Skeletal muscle satellite cell (primary cell): ENCODE data around the gene TNFRSF8.

Source experiments
- H3K27me3 ChIP-seq: 2 replicates; pipeline ENCODE4 v1.7.0; 2013; ENCODE audit warnings: low read length; ENCODE audit not compliant: control insufficient read depth, insufficient read depth
- H3K36me3 ChIP-seq: 2 replicates; pipeline ENCODE4 v1.7.0; 2013; ENCODE audit warnings: mild to moderate bottlenecking, control low read depth, low read length; ENCODE audit not compliant: insufficient read depth
- H3K4me1 ChIP-seq: 2 replicates; pipeline ENCODE4 v1.7.0; 2013; ENCODE audit warnings: low read length; ENCODE audit not compliant: control insufficient read depth, insufficient read depth
- H3K4me2 ChIP-seq: 2 replicates; pipeline ENCODE4 v1.7.0; 2013; ENCODE audit warnings: mild to moderate bottlenecking, low read length
- H3K4me3 ChIP-seq: 2 replicates; pipeline ENCODE4 v1.7.0; 2013; ENCODE audit warnings: low read length
- H3K9ac ChIP-seq: 2 replicates; pipeline ENCODE4 v1.7.0; 2013; ENCODE audit warnings: mild to moderate bottlenecking, low read depth, low read length, moderate library complexity
- H3K9me3 ChIP-seq: replicated peaks from 2 replicates; pipeline ENCODE4 v1.7.0; 2013; ENCODE audit warnings: mild to moderate bottlenecking, control low read depth, low read length

TNFRSF8 gene

DNA sequence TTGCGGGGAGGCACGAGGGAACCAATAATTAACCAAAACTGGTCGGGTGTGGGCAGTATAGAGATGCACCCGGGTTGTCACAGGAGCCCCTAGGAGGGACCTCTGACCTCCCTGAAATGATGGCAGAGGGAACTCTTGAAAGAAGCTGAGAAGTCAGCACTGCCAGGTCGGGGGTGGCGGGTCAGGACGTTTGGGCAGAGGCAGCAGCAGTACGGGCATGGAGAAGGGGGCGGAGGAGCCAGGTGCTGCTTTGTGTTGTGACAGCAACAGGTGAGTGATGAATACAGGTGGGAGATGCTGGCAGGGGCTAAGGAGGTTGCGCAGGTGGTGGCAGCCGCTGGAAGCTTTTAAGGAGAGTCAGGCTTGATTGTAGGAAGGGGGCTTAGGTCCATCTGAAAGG is 115.4 kb downstream of the TNFRSF8 start:
- no peak overlapping the region for H3K9ac ChIP-seq
- H3K4me3 ChIP-seq: peak overlapping the region; percentile 25
- H3K4me1 ChIP-seq: peaks cover 18% of the 10 kb centered on the region
- no peaks in the 10 kb centered on the region for H3K9me3 ChIP-seq
- H3K36me3 ChIP-seq: no peaks in the 10 kb centered on the region
- no peaks in the 10 kb centered on the region for H3K27me3 ChIP-seq
- H3K4me2 ChIP-seq: peak overlapping the region; percentile 22

DNA sequence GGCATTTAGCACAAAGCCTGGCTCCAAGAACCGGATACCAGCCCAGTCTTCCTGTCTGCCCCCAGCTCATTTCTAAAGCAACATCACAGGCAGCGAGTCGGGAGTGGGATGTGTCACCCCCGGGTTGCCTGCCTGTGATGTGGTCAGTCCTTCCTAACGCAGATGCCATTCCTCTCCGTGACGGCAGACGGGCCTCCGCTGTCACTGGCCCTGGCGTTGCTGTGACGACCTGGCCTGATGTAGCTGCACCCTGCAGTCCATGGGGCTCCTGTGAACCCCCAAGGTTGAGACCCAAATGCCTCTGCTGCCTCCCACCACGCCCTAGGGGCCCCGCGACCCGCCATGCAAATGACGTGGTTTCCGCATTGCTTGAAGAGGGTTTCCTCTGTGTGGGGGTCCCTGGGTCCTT is 116.0 kb downstream of the TNFRSF8 start:
- no peak overlapping the region for H3K4me3 ChIP-seq

DNA sequence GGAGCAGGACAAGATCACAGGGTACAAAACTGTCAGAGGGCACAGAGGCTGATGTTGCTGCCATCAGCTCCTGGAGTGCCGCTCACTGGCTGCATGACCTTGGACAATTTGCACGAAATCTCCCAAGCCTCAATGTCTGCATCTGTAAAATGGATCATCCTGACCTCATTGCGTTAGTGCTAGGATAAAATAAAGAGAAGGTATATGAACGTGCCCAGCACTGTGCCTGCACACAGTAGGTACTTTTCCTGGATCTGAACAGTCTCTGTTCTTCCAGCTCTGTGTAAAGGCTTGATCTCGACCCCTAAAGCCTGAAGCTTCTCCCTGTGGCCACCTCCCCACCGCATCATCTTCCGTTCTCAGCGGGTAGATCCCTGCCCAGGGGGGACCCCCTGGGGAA is 116.6 kb downstream of the TNFRSF8 start:
- no peak overlapping the region for H3K9ac ChIP-seq
- peaks cover 28% of the 10 kb centered on the region for H3K4me1 ChIP-seq
- H3K36me3 ChIP-seq: no peaks in the 10 kb centered on the region
- H3K4me3 ChIP-seq: no peak overlapping the region
- no peaks in the 10 kb centered on the region for H3K9me3 ChIP-seq
- no peaks in the 10 kb centered on the region for H3K27me3 ChIP-seq
- H3K4me2 ChIP-seq: no peak overlapping the region

More for the DNA sequence above, 116.0 kb downstream of the TNFRSF8 start:
- H3K27me3 ChIP-seq: no peaks in the 10 kb centered on the region
- no peaks in the 10 kb centered on the region for H3K36me3 ChIP-seq
- peak overlapping the region; percentile 4 for H3K4me2 ChIP-seq
- peaks cover 23% of the 10 kb centered on the region for H3K4me1 ChIP-seq
- H3K9me3 ChIP-seq: no peaks in the 10 kb centered on the region
- H3K9ac ChIP-seq: no peak overlapping the region

DNA sequence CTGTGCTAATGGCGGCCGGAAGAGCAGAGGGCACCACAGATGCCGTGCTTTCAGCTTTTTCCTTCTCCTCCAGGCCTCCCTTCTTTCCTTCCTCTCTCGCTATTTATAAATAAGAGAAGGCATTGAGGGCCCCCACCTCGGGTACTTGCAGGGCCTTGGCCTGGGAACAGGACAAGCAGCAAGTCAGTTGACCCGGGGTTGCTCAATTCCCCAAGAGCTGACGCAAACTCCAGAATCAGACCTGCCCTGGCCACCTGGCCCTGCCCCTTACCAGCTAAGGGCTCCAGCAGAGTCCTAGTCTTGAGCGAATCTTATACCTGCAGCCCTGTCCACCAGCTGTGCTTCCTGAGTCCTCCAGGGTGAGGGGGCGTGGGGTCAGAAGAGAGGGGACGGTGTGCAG is 117.2 kb downstream of the TNFRSF8 start:
- no peak overlapping the region for H3K9ac ChIP-seq
- H3K36me3 ChIP-seq: no peaks in the 10 kb centered on the region

DNA sequence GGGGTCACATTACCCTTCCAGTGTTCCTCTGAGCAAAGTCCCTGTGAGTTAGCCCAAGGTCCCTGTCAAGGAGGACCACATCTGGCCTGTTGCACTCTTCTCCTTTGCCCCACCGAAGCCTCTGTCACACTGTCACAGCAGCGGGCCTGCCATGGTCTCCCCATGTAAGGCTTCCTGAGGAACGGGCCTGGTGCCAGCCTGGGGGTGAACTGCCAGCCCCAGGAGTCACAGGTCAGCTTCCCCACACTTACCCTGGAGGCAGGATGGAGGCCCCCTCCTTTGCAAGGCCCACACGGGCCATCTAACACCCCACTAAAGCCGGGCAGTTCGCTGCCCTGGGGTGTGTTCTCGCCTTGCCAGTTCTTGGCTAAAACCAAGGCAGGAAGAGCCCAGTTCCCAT is 117.8 kb downstream of the TNFRSF8 start:
- Histone ChIP-seq H3K4me2 (no peak overlapping the region), H3K27me3 (no peaks in the 10 kb centered on the region), H3K36me3 (no peaks in the 10 kb centered on the region), H3K4me1 (peaks cover 41% of the 10 kb centered on the region), H3K4me3 (no peak overlapping the region), H3K9me3 (no peaks in the 10 kb centered on the region), H3K9ac (no peak overlapping the region)

More for the DNA sequence above, 117.2 kb downstream of the TNFRSF8 start:
- Histone ChIP-seq H3K4me1 (peaks cover 35% of the 10 kb centered on the region), H3K4me2 (no peak overlapping the region), H3K4me3 (no peak overlapping the region), H3K27me3 (no peaks in the 10 kb centered on the region), H3K9me3 (no peaks in the 10 kb centered on the region)

DNA sequence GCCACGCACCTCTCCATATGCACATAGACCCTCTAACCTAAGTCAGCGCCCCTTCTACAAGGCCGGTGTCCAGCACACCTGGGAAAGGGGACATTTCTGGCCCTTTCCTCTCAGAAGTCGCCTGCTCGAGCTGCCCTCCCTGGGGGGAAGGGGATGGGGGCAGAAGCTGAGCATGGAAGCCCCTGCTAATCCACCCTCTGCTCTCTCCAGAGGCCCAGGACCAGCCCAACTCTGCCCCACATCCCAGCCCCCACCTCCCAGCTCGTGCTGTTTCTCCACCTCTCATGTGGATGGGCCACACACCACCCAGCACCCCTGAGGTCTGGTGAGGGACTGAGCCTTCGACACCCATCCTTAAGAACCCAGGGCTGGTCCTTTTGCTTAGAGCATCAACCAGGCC is 118.5 kb downstream of the TNFRSF8 start:
- no peaks in the 10 kb centered on the region for H3K9me3 ChIP-seq
- H3K9ac ChIP-seq: no peak overlapping the region
- no peaks in the 10 kb centered on the region for H3K27me3 ChIP-seq
- no peaks in the 10 kb centered on the region for H3K36me3 ChIP-seq
- H3K4me1 ChIP-seq: peaks cover 45% of the 10 kb centered on the region
- no peak overlapping the region for H3K4me2 ChIP-seq
- H3K4me3 ChIP-seq: no peak overlapping the region

DNA sequence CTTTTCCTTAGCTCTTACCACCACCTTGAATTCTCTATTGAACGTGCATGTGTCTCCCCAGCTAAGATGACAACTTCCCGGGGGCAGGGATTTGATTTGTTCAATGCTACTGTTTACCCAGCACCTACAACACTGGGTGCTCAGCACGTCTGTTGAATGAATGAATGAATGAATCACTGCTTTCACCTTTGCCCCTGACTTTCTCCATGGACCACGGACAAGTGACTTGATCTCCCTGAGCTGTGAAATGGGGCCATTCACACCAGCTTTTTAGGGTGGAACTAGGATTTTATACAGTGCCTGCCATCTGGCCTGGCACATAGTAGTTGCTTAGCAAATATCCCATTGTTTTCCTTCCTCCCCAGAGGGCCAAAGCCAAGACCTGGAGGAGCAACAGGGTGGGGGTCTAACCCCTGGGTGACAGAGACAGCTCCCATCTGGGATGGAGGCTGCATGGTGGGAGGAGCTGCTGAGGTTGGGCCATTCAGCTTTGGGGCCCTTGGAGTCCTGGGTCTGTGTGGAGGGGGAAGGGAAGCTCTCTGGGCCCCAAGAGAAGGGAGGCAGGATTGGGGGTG is 119.4 kb downstream of the TNFRSF8 start:
- no peaks in the 10 kb centered on the region for H3K9me3 ChIP-seq
- H3K4me2 ChIP-seq: no peak overlapping the region
- no peaks in the 10 kb centered on the region for H3K36me3 ChIP-seq
- no peak overlapping the region for H3K9ac ChIP-seq
- H3K4me3 ChIP-seq: no peak overlapping the region
- H3K4me1 ChIP-seq: peaks cover 44% of the 10 kb centered on the region
- H3K27me3 ChIP-seq: no peaks in the 10 kb centered on the region

DNA sequence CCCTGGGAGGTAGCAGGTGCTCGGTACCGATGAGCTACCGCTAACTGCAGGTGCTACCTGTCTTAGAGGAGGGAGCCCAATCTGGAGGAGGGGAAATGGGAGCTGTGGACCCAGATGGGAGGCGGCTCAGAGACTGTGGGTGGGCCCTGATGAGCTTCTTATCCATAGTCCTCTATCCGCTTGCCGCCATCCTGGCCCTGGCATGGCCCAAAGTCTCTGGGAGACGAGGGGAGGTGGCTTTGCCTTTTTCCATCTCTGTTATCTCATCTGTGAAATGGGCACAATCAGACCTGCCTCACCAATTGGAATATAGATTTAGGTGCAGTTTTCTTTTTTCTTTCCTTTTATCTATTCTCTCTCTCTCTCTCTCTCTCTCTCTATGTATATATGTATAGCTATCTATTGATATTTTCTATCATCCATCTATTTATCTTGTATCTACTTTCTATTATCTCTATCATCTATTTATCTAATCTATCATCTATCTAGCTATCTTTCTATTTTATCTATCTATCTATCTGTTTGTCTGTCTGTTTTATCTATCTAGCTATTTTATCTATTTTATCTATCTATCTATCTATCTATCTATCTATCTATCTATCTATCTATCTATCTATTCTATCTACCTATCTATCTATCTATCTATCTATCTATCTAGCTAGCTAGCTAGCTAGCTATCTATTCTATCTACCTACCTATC is 120.1 kb downstream of the TNFRSF8 start:
- no peaks in the 10 kb centered on the region for H3K9me3 ChIP-seq
- no peaks in the 10 kb centered on the region for H3K36me3 ChIP-seq
- H3K4me1 ChIP-seq: peaks cover 37% of the 10 kb centered on the region
- H3K4me2 ChIP-seq: no peak overlapping the region
- H3K27me3 ChIP-seq: peaks cover under 1% of the 10 kb centered on the region
- no peak overlapping the region for H3K9ac ChIP-seq
- no peak overlapping the region for H3K4me3 ChIP-seq

DNA sequence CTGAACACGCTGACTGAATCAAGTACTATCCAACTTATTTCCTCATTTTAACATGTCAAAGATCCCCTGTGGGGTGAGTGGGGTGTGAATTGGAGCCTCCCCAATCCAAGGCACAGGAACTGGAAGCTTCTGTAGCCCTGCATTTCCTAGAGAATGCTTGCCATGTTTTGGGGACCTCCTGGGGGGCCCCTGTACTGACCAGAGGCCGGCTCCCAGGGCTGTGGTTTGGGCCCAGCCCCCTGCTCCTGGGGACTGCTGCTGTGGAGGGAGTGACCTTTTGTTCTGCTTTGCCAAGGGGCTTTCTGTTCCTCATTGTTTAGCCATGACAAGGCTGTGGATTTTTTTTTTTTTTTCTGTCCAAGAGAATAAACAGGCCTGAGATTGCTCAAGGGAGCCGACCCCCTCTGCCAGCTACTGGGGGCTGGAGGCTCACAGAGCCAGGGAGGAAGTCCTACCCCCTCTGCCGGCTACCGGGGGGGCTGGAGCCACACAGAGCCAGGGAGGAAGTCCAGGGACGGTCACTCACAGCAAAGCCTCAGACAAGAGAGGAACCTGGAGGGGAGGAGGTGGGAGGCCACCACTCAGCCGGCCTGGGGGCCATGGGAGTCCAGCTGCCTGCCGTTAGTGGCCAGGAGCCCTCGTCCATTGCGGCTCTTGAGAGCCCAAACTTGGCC is 121.0 kb downstream of the TNFRSF8 start:
- peaks cover 8% of the 10 kb centered on the region for H3K27me3 ChIP-seq

DNA sequence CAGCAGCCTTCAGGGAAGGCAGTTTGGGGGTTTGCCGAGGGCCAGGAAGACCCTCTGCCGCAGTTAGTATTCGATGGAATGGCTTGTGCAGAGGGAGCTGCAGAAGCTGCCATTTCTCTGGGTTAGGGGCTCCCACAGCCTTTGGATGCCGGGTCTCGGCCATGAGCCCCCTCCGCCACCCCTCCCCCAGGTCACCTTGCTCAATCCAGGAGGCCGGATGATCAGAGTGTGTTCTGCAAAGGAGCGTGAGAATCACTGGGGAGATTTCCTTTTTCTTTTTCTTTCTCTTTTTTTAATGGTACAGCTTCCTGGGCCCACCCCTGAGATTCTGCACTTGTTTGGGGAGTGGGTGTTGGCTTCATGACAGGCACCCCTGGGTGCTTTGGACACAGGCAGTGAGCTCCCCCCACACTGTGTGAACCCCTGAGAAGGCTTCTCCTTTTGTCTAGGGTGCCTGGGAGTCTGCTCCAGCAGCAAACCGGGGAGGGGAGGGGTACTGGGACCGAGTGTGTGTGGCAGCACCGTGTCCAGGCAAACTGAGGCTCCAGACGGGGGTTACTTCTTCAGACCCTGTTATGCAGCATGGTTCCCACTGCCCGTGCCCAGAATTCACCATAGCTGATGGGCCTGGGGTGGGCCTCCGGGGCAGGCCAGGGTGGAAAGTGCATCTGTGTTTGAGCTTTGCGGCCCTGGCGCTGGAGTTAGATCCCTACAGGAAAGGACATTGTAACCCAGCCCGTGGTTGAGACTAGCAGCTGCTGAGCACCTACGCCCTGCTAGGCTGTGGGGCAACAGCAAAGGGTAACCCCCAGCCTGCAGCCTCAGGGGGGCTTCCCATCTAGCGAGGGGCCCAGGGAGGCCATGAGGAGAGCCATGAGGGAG is 122.2 kb downstream of the TNFRSF8 start:
- H3K4me2 ChIP-seq: peak overlapping the region; percentile 66
- H3K9me3 ChIP-seq: no peaks in the 10 kb centered on the region
- H3K4me3 ChIP-seq: no peak overlapping the region
- H3K36me3 ChIP-seq: no peaks in the 10 kb centered on the region
- H3K9ac ChIP-seq: peak overlapping the region; percentile 78
- H3K27me3 ChIP-seq: peaks cover 16% of the 10 kb centered on the region
- H3K4me1 ChIP-seq: peaks cover 27% of the 10 kb centered on the region

More for the DNA sequence above, 121.0 kb downstream of the TNFRSF8 start:
- Histone ChIP-seq H3K9me3 (no peaks in the 10 kb centered on the region), H3K4me2 (peak overlapping the region; percentile 66), H3K9ac (peak overlapping the region; percentile 78), H3K4me3 (peak overlapping the region; percentile 26), H3K4me1 (peaks cover 28% of the 10 kb centered on the region), H3K36me3 (no peaks in the 10 kb centered on the region)
